Panc1 (cell line): ENCODE results near the gene HELZ.

Source experiments
- CTCF ChIP-seq: fragments of 450-650 bp; IDR thresholded peaks from 2 replicates; pipeline ENCODE4 v1.5.1; 2017; ENCODE audit warnings: mild to moderate bottlenecking
- SIN3A ChIP-seq: IDR thresholded peaks from 2 replicates; pipeline ENCODE4 v1.6.1; 2012; ENCODE audit warnings: low read depth, mild to moderate bottlenecking, low read length, moderate library complexity, borderline replicate concordance; ENCODE audit not compliant: insufficient read depth

GRCh38 chr17:67148352-67148751, 96.6 kb downstream of the HELZ start:
- TF ChIP-seq SIN3A, result no peak
- TF ChIP-seq CTCF, result no peak
